ENCODE results near the gene DOCK10. TPM values are rescaled to one million over a fixed set of nuclear protein-coding genes. Genes with fewer than 3 reads are reported as not detected.

DOCK10 gene
- total RNA-seq (2021; ENCODE audit: unreplicated experiment) (5.8 TPM), Bru-seq, nascent RNA (percentile 40 among the genes with signal in this experiment), BruChase-seq, experiment 1, labeled RNA remaining after a 2-hour chase (percentile 34 among the genes with signal in this experiment), BruChase-seq, experiment 2, labeled RNA remaining after a 6-hour chase (percentile 36 among the genes with signal in this experiment)
- polyA plus RNA-seq (2012; ENCODE audit: insufficient read length), result 1.1 TPM
- long read RNA-seq, partial matches to known transcripts, result 1 of 2 reads
- long read RNA-seq, other reads (novel, unspliced or antisense), result 0 of 2 reads

- Histone ChIP-seq H3K27ac (ENCODE audit: low read length) (no peak within 1 kb of the TSS), H3K27me3 (ENCODE audit: control insufficient read depth, insufficient read depth, low read length) (peaks cover 48% of the 10 kb centered on the region), H3K4me1 (ENCODE audit: control insufficient read depth, insufficient read depth, low read length) (peaks cover 5% of the 10 kb centered on the region; the same call in 1 of the 2 replicates), H3K4me3 (ENCODE audit: low read depth in 2 of 2, low read length in 2 of 2) (peak within 1 kb of the TSS; percentile 50 to 54), H3K9me3 (ENCODE audit: control insufficient read depth, insufficient read depth, low read depth, low read length) (no peaks in the 10 kb centered on the region), H3K36me3 (ENCODE audit: control insufficient read depth, insufficient read depth, low read length) (no peaks in the 10 kb centered on the region)
- intact Hi-C loops (cut with micrococcal nuclease; ENCODE audit: unreplicated experiment) (no loop called here), in situ Hi-C loops (cut with HindIII; ENCODE audit: low pct_unique_long_range_greater_than_20kb, low sequenced_read_pairs) (no loop called here)
- ChIA-PET CTCF (interaction anchor here (0.6 kb wide), 3 partner anchors 24 to 583 kb away, joined by 3 to 11 read pairs (median 3); no protein-coding TSS in a partner anchor), POLR2A (interaction anchor here (0.6 kb wide), 1 partner anchor 10 kb away, joined by 10 read pairs; no protein-coding TSS in a partner anchor)
- ATAC-seq (peak; percentile 78), DNase-seq (ENCODE audit: low read depth, low spot score) (no peak)
- TF ChIP-seq CTCF (IDR thresholded peaks at IDR 0.05) (peak; percentile 35), SIN3A (IDR thresholded peaks at IDR 0.05; ENCODE audit: borderline replicate concordance, insufficient read depth, low read depth, low read length) (no peak)
- no TSS peak for BruUV-seq (replicated peaks)
These were observed at the start of gene DOCK10 for GRCh38 chr2:225041851-225042799. Gene DOCK10 (minus strand): TSS chr2:225042468. CDS start chr2:225042374, 94 bp downstream.

- POLR2A ChIA-PET, result no interaction called here
- no peaks in the 10 kb centered on the region for H3K9me3 ChIP-seq (ENCODE audit: control insufficient read depth, insufficient read depth, low read depth, low read length)
- TF ChIP-seq CTCF (IDR thresholded peaks at IDR 0.05) (no peak), POLR2AphosphoS5 (IDR thresholded peaks at IDR 0.05; ENCODE audit: low read depth, low read length) (no peak), TCF7L2 (IDR thresholded peaks at IDR 0.05; ENCODE audit: low read depth, low read length) (no peak), REST (IDR thresholded peaks at IDR 0.05; ENCODE audit: insufficient read depth in 1 of 2, low read depth in 2 of 2, low read length in 1 of 2) (no peak), SIN3A (IDR thresholded peaks at IDR 0.05; ENCODE audit: borderline replicate concordance, insufficient read depth, low read depth, low read length) (no peak)
- ATAC-seq, result no peak
- H3K27ac ChIP-seq (ENCODE audit: low read length), result no peak overlapping the region
- no peaks in the 10 kb centered on the region for H3K36me3 ChIP-seq (ENCODE audit: control insufficient read depth, insufficient read depth, low read length)
- no peaks in the 10 kb centered on the region for H3K27me3 ChIP-seq (ENCODE audit: control insufficient read depth, insufficient read depth, low read length)
- H3K4me3 ChIP-seq (ENCODE audit: low read depth in 2 of 2, low read length in 2 of 2), result no peak overlapping the region
- no TSS peak for BruUV-seq (replicated peaks)
- CTCF ChIA-PET, result no interaction called here
- intact Hi-C loops (cut with micrococcal nuclease; ENCODE audit: unreplicated experiment), result no loop called here
- peak; percentile 24 for DNase-seq (ENCODE audit: low read depth, low spot score)
- H3K4me1 ChIP-seq (ENCODE audit: control insufficient read depth, insufficient read depth, low read length), result no peaks in the 10 kb centered on the region
- in situ Hi-C loops (cut with HindIII; ENCODE audit: low pct_unique_long_range_greater_than_20kb, low sequenced_read_pairs), result no loop called here
These were observed 49.1 kb upstream of the DOCK10 start for GRCh38 chr2:225091336-225091735.

All from Panc1 (cell line).